Transverse colon (tissue), 4 donors: ENCODE data around the gene LRRC61.

Experiments used
- CTCF ChIP-seq, 5 experiments: fragments of 200-600 bp in 3 of 5; fragments of 450-650 bp in 2 of 5; sonication (generic) in 3 of 5; IDR thresholded peaks; 1 replicate in 2 of 5; 2 replicates in 3 of 5; pipeline ENCODE4 v1.5.1; 2016 to 2017; ENCODE audit warnings: antibody characterized with exemption in 5 of 5, inconsistent platforms in 3 of 5, mild to moderate bottlenecking in 2 of 5, moderate library complexity in 1 of 5
- EP300 ChIP-seq: sonication (generic); formaldehyde crosslinking; IDR thresholded peaks from one replicate; pipeline ENCODE4 v1.6.1; 2017; ENCODE audit warnings: antibody characterized with exemption, low read depth
- POLR2A ChIP-seq: fragments of 450-650 bp; IDR thresholded peaks from one replicate; pipeline ENCODE4 v1.6.1; 2016; ENCODE audit warnings: antibody characterized with exemption, mild to moderate bottlenecking, moderate library complexity
- POLR2AphosphoS5 ChIP-seq, 3 donors: sonication (generic); formaldehyde crosslinking; IDR thresholded peaks; one replicate each; pipeline ENCODE4 v1.6.1; 2016; ENCODE audit warnings: antibody characterized with exemption in 3 of 3

GRCh38 chr7:150381096-150381495 is 57.9 kb downstream of the LRRC61 start:
- TF ChIP-seq POLR2A (no peak), POLR2AphosphoS5 (IDR thresholded peaks at IDR 0.05) (no peak), CTCF (IDR thresholded peaks at IDR 0.05) (no peak), EP300 (no peak)
